GM12875 (cell line): ENCODE measurements around the gene CLPSL2.

Experiments used
- H3K4me3 ChIP-seq: one replicate; pipeline ENCODE4 v1.5.1; 2011; ENCODE audit warnings: low read depth, low read length, control low read depth
- TF ChIP-seq, protein P1 (sequence below): IDR thresholded peaks from 2 replicates; pipeline ENCODE4 v1.5.1; 2011; ENCODE audit warnings: low read depth, mild to moderate bottlenecking, control low read depth, inconsistent platforms, low read length, moderate library complexity, borderline replicate concordance; ENCODE audit not compliant: insufficient read depth

The CLPSL2 gene

DNA sequence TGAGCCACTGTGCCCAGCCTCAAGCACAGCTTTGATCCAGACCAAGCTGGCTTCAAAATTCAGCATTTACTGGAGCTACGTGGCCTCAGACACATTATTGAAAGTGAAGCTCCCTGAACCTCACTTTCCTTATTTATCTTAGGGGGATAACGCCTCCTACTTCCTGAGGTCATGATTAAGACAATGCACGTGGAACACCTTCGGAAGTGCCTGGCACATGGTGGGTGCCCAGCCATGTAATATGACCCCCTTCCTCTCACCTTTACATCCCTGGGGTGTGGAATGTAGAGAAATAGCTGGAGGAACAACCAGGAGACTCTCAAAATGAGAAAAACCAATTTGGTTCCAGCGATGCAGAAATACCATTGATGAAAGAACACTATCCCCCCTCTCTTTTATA is 22.3 kb downstream of the CLPSL2 start:
- no peak overlapping the region for H3K4me3 ChIP-seq
- TF ChIP-seq, protein P1, sequence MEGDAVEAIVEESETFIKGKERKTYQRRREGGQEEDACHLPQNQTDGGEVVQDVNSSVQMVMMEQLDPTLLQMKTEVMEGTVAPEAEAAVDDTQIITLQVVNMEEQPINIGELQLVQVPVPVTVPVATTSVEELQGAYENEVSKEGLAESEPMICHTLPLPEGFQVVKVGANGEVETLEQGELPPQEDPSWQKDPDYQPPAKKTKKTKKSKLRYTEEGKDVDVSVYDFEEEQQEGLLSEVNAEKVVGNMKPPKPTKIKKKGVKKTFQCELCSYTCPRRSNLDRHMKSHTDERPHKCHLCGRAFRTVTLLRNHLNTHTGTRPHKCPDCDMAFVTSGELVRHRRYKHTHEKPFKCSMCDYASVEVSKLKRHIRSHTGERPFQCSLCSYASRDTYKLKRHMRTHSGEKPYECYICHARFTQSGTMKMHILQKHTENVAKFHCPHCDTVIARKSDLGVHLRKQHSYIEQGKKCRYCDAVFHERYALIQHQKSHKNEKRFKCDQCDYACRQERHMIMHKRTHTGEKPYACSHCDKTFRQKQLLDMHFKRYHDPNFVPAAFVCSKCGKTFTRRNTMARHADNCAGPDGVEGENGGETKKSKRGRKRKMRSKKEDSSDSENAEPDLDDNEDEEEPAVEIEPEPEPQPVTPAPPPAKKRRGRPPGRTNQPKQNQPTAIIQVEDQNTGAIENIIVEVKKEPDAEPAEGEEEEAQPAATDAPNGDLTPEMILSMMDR, result no peak

DNA sequence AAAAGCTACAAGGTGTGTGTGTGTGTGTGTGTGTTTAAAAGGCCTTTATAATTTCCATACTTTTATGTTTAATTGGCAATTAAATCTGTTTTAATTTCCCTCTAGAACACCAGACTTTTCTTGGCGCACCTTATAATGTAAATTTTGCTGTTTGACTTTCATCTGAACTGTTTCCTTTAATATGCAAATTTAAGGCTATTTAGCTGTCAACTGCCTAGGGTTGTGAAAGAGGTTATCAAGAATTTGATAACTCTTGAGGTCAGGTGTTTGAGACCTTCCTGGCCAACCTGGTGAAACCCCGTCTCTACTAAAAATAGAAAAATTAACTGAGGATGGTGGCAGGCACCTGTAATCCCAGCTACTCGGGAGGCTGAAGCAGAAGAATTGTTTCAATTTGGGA is 24.8 kb downstream of the CLPSL2 start:
- no peak overlapping the region for H3K4me3 ChIP-seq

DNA sequence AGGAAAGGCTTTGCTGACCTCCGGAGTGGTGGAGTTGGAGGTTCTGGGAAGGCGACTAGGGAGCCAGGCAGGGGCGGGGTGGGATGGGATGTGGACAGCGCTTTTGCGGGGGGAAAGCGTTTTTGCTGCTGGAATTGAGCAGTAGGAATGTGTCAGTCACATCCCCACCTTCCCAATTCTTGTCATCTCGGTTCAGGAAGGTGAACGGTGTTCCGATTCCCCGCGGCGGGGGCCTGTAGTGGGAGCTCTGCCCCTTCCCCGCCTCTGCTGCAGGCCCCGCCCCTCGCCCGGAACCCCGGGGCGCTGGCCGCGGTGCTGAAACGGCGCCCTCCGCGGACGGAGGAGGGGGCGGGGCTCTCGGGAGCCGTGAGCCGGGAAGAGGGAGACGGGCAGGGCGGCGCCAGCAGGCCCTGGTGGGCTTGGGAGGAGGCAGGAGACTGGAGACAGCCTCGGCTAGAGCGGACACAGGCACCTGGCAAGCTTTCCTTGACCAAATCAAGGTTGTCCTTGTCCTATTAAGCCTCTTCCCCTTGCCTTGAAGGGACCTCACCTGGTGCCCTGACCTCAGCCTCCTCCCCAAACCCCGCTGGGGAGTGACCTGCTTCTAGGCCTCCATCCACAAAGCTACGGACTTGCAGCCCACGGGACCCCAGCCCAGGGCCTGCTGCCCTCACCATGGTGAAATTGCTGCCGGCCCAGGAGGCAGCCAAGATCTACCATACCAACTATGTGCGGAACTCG is 28.8 kb downstream of the CLPSL2 start, which contains the start of gene LHFPL5:
LHFPL5 (plus strand) TSS at position 357 of the 741 bp plus-strand sequence; CDS start at position 676, 319 bp downstream.
- TF ChIP-seq, protein P1, result no peak
- no peak within 1 kb of the TSS for H3K4me3 ChIP-seq

More for the DNA sequence above, 24.8 kb downstream of the CLPSL2 start:
- TF ChIP-seq, protein P1, result no peak

DNA sequence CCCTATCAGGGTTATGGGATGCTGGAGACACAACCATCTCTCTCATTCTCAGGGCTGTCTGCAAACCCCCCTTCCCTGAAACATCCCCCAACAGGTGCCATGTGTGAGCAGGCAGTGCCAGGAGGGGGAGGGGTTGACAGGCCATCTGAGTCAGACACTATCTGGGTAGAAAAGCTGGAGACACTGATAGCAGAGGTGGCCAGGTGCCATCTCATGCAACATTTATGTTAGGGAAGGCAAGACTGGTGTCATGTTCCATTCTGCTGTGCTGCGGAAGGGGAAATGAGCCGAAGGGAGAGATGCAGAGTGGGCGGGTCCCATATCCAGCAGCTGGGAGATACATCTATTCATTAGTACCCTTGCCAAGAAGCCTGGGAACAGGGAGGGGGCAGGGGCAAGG is 32.3 kb downstream of the CLPSL2 start:
- H3K4me3 ChIP-seq, result no peak overlapping the region
- TF ChIP-seq, protein P1, result no peak

DNA sequence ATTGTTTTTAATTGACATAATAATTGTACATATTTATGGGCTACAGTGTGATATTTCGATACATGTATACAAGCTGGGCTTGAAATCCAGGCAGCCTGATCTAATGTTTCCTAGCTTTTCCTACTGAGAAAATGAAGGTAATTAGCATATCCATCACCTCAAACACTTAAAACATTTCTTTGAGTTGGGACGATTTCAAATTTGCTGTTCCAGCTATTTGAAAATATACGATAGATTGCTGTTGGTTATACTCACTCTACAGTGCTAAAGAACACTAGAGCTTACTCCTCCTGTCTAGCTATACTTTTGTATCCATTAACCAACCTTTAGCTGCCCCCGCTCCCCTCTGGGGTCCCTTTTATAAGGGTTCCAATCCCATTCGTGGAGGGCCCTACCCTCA is 33.4 kb downstream of the CLPSL2 start:
- TF ChIP-seq, protein P1, result no peak
- H3K4me3 ChIP-seq, result no peak overlapping the region

DNA sequence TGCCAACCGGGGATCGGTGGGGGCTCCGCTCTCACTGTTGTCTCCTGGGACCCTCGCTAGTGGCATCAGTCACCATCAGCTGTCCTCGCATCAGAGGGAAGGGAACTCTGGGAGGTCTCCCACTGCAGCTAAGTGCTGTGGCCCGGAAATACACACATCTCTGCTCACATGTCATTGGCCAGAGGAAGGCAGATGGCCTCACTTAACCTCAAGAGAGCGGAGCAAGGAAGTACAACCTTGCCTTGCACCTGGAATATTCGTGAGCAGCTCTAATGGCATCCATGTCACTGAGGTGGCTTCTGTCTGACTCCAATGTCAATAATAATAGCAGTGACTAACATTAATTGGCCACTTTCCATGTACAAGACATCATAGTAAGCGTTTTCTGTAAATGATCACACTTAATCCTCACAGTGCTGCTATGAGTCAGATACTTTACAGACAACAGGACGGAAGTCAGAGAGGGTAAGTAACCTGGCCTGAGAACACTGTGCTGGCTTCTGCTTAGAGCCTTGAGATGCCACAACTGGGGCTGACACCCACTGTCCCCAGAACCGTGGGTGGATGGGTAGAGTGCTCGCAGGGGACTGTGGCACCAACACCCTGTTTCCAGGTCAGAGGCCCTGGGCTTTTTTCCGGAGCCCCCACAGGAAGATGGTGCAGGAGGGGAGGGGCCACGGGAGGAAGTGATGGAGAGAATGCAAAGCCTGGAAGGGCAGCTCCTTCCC is 34.7 kb downstream of the CLPSL2 start:
- TF ChIP-seq, protein P1, result no peak
- H3K4me3 ChIP-seq, result no peak overlapping the region

DNA sequence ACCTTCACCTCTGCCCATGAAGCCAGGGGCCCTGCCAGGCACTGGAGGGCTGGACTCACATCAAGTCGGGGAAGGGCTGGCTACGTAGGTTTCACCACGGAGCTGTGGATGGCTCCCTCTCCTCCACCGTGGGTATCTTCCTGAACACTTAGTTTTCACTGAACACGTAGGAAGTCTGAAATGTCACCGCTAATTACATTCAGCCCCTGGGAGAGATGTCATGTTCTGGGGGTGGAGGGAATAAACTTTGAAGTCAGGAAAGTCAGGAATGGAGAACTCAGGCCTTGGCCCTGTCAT is 35.2 kb downstream of the CLPSL2 start:
- TF ChIP-seq, protein P1, result no peak
- no peak overlapping the region for H3K4me3 ChIP-seq
